H9 (cell line): ENCODE results near the gene RPP14. TPM values are rescaled to one million over a fixed set of nuclear protein-coding genes. Genes with fewer than 3 reads are reported as not detected.

Experiments used
- DNase-seq: peaks from one replicate; pipeline ENCODE4 v3.0.0-alpha.2; 2017
- H2AFZ ChIP-seq: one replicate; pipeline ENCODE4 v1.6.1; 2013; ENCODE audit warnings: mild to moderate bottlenecking, low read length, control low read depth, moderate library complexity
- H2AK5ac ChIP-seq: 2 replicates; pipeline ENCODE4 v1.6.1; 2013; ENCODE audit warnings: low read length, control low read depth, mixed read lengths; ENCODE audit not compliant: insufficient read length
- H2BK120ac ChIP-seq: one replicate; pipeline ENCODE4 v1.6.1; 2013; ENCODE audit warnings: low read depth, mild to moderate bottlenecking, low read length, control low read depth, inconsistent platforms; ENCODE audit not compliant: poor library complexity, severe bottlenecking
- H2BK12ac ChIP-seq: 2 replicates; pipeline ENCODE4 v1.6.1; 2013; ENCODE audit warnings: low read length, control low read depth, mixed read lengths, low read depth; ENCODE audit not compliant: insufficient read length
- H2BK15ac ChIP-seq: 2 replicates; pipeline ENCODE4 v1.6.1; 2013; ENCODE audit warnings: low read depth, low read length, control low read depth
- H2BK20ac ChIP-seq: one replicate; pipeline ENCODE4 v1.6.1; 2013; ENCODE audit warnings: low read depth, mild to moderate bottlenecking, low read length, control low read depth, inconsistent platforms; ENCODE audit not compliant: poor library complexity, severe bottlenecking
- H2BK5ac ChIP-seq: 2 replicates; pipeline ENCODE4 v1.6.1; 2013; ENCODE audit warnings: low read length, control low read depth, mixed read lengths; ENCODE audit not compliant: insufficient read length
- H3K14ac ChIP-seq: 2 replicates; pipeline ENCODE4 v1.6.1; 2013; ENCODE audit warnings: low read length, control low read depth; ENCODE audit not compliant: insufficient read depth
- H3K18ac ChIP-seq: 2 replicates; pipeline ENCODE4 v1.6.1; 2013; ENCODE audit warnings: low read depth, mild to moderate bottlenecking, mixed read lengths, low read length, control low read depth; ENCODE audit not compliant: insufficient read length
- H3K23ac ChIP-seq: 2 replicates; pipeline ENCODE4 v1.6.1; 2013; ENCODE audit warnings: low read length, control low read depth, mixed read lengths, low read depth; ENCODE audit not compliant: insufficient read length
- H3K23me2 ChIP-seq: 2 replicates; pipeline ENCODE4 v1.6.1; 2013; ENCODE audit warnings: low read depth, mild to moderate bottlenecking, mixed read lengths, low read length, control low read depth; ENCODE audit not compliant: insufficient read length, poor library complexity, severe bottlenecking
- H3K27ac ChIP-seq: 2 replicates; pipeline ENCODE4 v1.5.1; 2013; ENCODE audit warnings: low read length, control low read depth, mixed read lengths, low read depth; ENCODE audit not compliant: insufficient read length
- H3K27me3 ChIP-seq: 2 replicates; pipeline ENCODE4 v1.6.1; 2013; ENCODE audit warnings: low read length, control low read depth, inconsistent platforms; ENCODE audit not compliant: insufficient read depth
- H3K4ac ChIP-seq: 2 replicates; pipeline ENCODE4 v1.6.1; 2013; ENCODE audit warnings: low read depth, mild to moderate bottlenecking, control low read depth, inconsistent platforms, low read length, moderate library complexity
- H3K4me1 ChIP-seq: 2 replicates; pipeline ENCODE4 v1.6.1; 2013; ENCODE audit warnings: low read length, control low read depth, inconsistent platforms; ENCODE audit not compliant: insufficient read depth
- H3K4me2 ChIP-seq: 2 replicates; pipeline ENCODE4 v1.6.1; 2013; ENCODE audit warnings: low read length, control low read depth, mixed read lengths; ENCODE audit not compliant: insufficient read length, insufficient read depth
- H3K56ac ChIP-seq: 2 replicates; pipeline ENCODE4 v1.6.1; 2013; ENCODE audit warnings: low read depth, mild to moderate bottlenecking, mixed read lengths, low read length, control low read depth; ENCODE audit not compliant: insufficient read length
- H3K79me1 ChIP-seq: 2 replicates; pipeline ENCODE4 v1.6.1; 2013; ENCODE audit warnings: low read depth, mild to moderate bottlenecking, moderate library complexity, low read length, control low read depth, inconsistent platforms; ENCODE audit not compliant: insufficient read depth, poor library complexity, severe bottlenecking
- H3K79me2 ChIP-seq: 2 replicates; pipeline ENCODE4 v1.6.1; 2013; ENCODE audit warnings: low read length, control low read depth, inconsistent platforms; ENCODE audit not compliant: insufficient read depth
- H3K9ac ChIP-seq: 2 replicates; pipeline ENCODE4 v1.6.1; 2013; ENCODE audit warnings: low read length, control low read depth, mixed read lengths; ENCODE audit not compliant: insufficient read length; ENCODE audit errors: extremely low read depth
- H3K9me3 ChIP-seq: one replicate; pipeline ENCODE4 v1.6.1; 2013; ENCODE audit warnings: low read depth, low read length, inconsistent platforms; ENCODE audit not compliant: control insufficient read depth
- H3T11ph ChIP-seq: one replicate; pipeline ENCODE4 v1.6.1; 2013; ENCODE audit warnings: mild to moderate bottlenecking, low read length, control low read depth, inconsistent platforms
- H4K20me1 ChIP-seq: one replicate; pipeline ENCODE4 v1.6.1; 2013; ENCODE audit not compliant: control insufficient read depth, insufficient read length, insufficient read depth
- H4K5ac ChIP-seq: 2 replicates; pipeline ENCODE4 v1.6.1; 2013; ENCODE audit warnings: low read depth, mild to moderate bottlenecking, mixed read lengths, low read length, control low read depth; ENCODE audit not compliant: insufficient read length
- H4K8ac ChIP-seq: replicated peaks from 2 replicates; pipeline ENCODE4 v1.6.1; 2013; ENCODE audit warnings: low read length, control low read depth, mixed read lengths, low read depth; ENCODE audit not compliant: insufficient read length
- H4K91ac ChIP-seq: 2 replicates; pipeline ENCODE4 v1.6.1; 2013; ENCODE audit warnings: low read depth, mild to moderate bottlenecking, moderate library complexity, mixed read lengths, low read length, control low read depth; ENCODE audit not compliant: insufficient read length
- H3K27ac Mint-ChIP-seq, 3 experiments: 2 replicates in 2 of 3; 3 replicates in 1 of 3; pipeline ENCODE4 v1.8.0; 2020 to 2021; ENCODE audit warnings: mixed read lengths in 3 of 3, mild to moderate bottlenecking in 1 of 3, moderate library complexity in 1 of 3
- H3K27me3 Mint-ChIP-seq: 2 replicates; pipeline ENCODE4 v1.8.0; 2021; ENCODE audit warnings: low read depth, mild to moderate bottlenecking, moderate library complexity, mixed read lengths
- H3K36me3 Mint-ChIP-seq, 3 experiments: 2 replicates in 2 of 3; 3 replicates in 1 of 3; pipeline ENCODE4 v1.8.0; 2020 to 2021; ENCODE audit warnings: low read depth in 3 of 3, mixed read lengths in 3 of 3; ENCODE audit not compliant: insufficient read depth in 1 of 3
- H3K4me1 Mint-ChIP-seq, 2 experiments: 2 replicates each; pipeline ENCODE4 v1.8.0; 2020; ENCODE audit warnings: mixed read lengths in 2 of 2
- H3K4me3 Mint-ChIP-seq, 2 experiments: 2 replicates in 1 of 2; 3 replicates in 1 of 2; pipeline ENCODE4 v1.8.0; 2020 to 2021; ENCODE audit warnings: mild to moderate bottlenecking in 2 of 2, mixed read lengths in 2 of 2, moderate library complexity in 1 of 2
- H3K9me3 Mint-ChIP-seq, 2 experiments: 2 replicates in 1 of 2; 3 replicates in 1 of 2; pipeline ENCODE4 v1.8.0; 2020; ENCODE audit warnings: mild to moderate bottlenecking in 2 of 2, mixed read lengths in 2 of 2, moderate library complexity in 1 of 2
- CTCF ChIP-seq: fragments of 200-600 bp; sonication (generic); conservative IDR thresholded peaks from 3 replicates; pipeline ENCODE4 v1.8.0; 2021; ENCODE audit warnings: antibody characterized with exemption, mild to moderate bottlenecking
- WGBS: extraction: QIAGEN DNeasy Blood & Tissue Kit; methylation state at CpG from one replicate; pipeline ENCODE4 v1.1.7; 2013; ENCODE audit warnings: missing lambda C conversion rate, low lambda C conversion rate, mixed read lengths; ENCODE audit not compliant: insufficient read length; ENCODE audit errors: extremely low coverage; 5-methylcytosine and 5-hydroxymethylcytosine counted together
- total RNA-seq: library from RNA; stranded (reverse); gene quantifications from 2 replicates; pipeline ENCODE4 v1.2.1, GENCODE V29; 2021

RPP14 gene
- total RNA-seq, 1 experiment from 2014 or later: 23.9 TPM

GRCh38 chr3:58334506-58334884 is 28.4 kb downstream of the RPP14 start:
- H2BK12ac ChIP-seq: no peak overlapping the region
- no peaks in the 10 kb centered on the region for H3K79me2 ChIP-seq
- H3K27me3 ChIP-seq: no peaks in the 10 kb centered on the region; the same call in 1 of the 2 replicates
- no peak overlapping the region for H2BK120ac ChIP-seq
- H3K4me2 ChIP-seq: no peak overlapping the region
- H3K56ac ChIP-seq: no peak overlapping the region
- H4K8ac ChIP-seq: no peak overlapping the region
- H3K4me1 Mint-ChIP-seq: peaks cover 10 to 23% of the 10 kb centered on the region in 2 experiments
- no CpG with 5 or more reads among the region's 1 CpG for WGBS
- no peak for TF ChIP-seq CTCF
- no peak overlapping the region for H4K91ac ChIP-seq
- no peak overlapping the region for H2BK20ac ChIP-seq
- H3K18ac ChIP-seq: no peak overlapping the region
- H3K14ac ChIP-seq: no peak overlapping the region
- H3K23ac ChIP-seq: no peak overlapping the region
- no peak overlapping the region for H3K9ac ChIP-seq
- no peak overlapping the region for H3K27ac Mint-ChIP-seq
- H3K36me3 Mint-ChIP-seq: no peaks in the 10 kb centered on the region
- no peak overlapping the region for H3K27ac ChIP-seq
- H3K4me1 ChIP-seq: no peaks in the 10 kb centered on the region; the same call in 1 of the 2 replicates
- H2AFZ ChIP-seq: no peak overlapping the region
- H2BK15ac ChIP-seq: no peak overlapping the region
- H2AK5ac ChIP-seq: no peak overlapping the region
- peak overlapping the region in 1 of 2 experiments; percentile 11; a peak in 1 of 5 replicates for H3K4me3 Mint-ChIP-seq
- DNase-seq: no peak
- H3K27me3 Mint-ChIP-seq: peaks cover 39% of the 10 kb centered on the region
- no peaks in the 10 kb centered on the region for H3K9me3 ChIP-seq
- H3K79me1 ChIP-seq: no peaks in the 10 kb centered on the region
- no peak overlapping the region for H3T11ph ChIP-seq
- no peak overlapping the region for H2BK5ac ChIP-seq
- H3K4ac ChIP-seq: no peak overlapping the region
- H4K5ac ChIP-seq: no peak overlapping the region
- H3K23me2 ChIP-seq: peaks cover 4% of the 10 kb centered on the region
- no peaks in the 10 kb centered on the region for H4K20me1 ChIP-seq
- no peaks in the 10 kb centered on the region for H3K9me3 Mint-ChIP-seq
